RWPE2 (cell line): ENCODE measurements around the gene APOBEC4.

Source experiments
- ATAC-seq: fragments of 200-7000 bp; cut with Tn5 transposase; 3 replicates; pipeline ENCODE4 v1.9.1; 2021; ENCODE audit warnings: low read depth
- DNase-seq: peaks from one replicate; pipeline ENCODE4 v3.0.0-alpha.2; 2020; ENCODE audit warnings: low spot score
- H3K27ac ChIP-seq: fragments of 450-650 bp; 2 replicates; pipeline ENCODE4 v1.5.1; 2017; ENCODE audit warnings: mild to moderate bottlenecking; ENCODE audit not compliant: poor library complexity, severe bottlenecking
- H3K27me3 ChIP-seq: fragments of 250-450 bp; sonication (Bioruptor Pico); 2 replicates; pipeline ENCODE4 v1.5.1; 2021; ENCODE audit warnings: mild to moderate bottlenecking, moderate library complexity; ENCODE audit not compliant: insufficient read depth, poor library complexity, severe bottlenecking
- H3K36me3 ChIP-seq: fragments of 250-450 bp; sonication (Bioruptor Pico); 2 replicates; pipeline ENCODE4 v1.5.1; 2020; ENCODE audit warnings: low read depth, mild to moderate bottlenecking, moderate library complexity
- H3K4me1 ChIP-seq: fragments of 250-450 bp; sonication (Bioruptor Pico); 2 replicates; pipeline ENCODE4 v1.5.1; 2021; ENCODE audit warnings: mild to moderate bottlenecking, moderate library complexity; ENCODE audit not compliant: insufficient read depth, poor library complexity, severe bottlenecking
- H3K4me3 ChIP-seq: fragments of 250-450 bp; sonication (Bioruptor Pico); 2 replicates; pipeline ENCODE4 v1.5.1; 2021; ENCODE audit warnings: mild to moderate bottlenecking, moderate library complexity; ENCODE audit not compliant: severe bottlenecking
- H3K9me3 ChIP-seq: fragments of 250-450 bp; sonication (Bioruptor Pico); 2 replicates; pipeline ENCODE4 v1.5.1; 2021; ENCODE audit warnings: mild to moderate bottlenecking, moderate library complexity; ENCODE audit not compliant: severe bottlenecking
- CTCF ChIP-seq: fragments of 450-650 bp; IDR thresholded peaks from one replicate; pipeline ENCODE4 v1.5.1; 2017; ENCODE audit warnings: mild to moderate bottlenecking, moderate library complexity; ENCODE audit not compliant: poor library complexity, severe bottlenecking

Gene APOBEC4

GRCh38 chr1:183697814-183698590 lies 44.9 kb upstream of the APOBEC4 start:
- Histone ChIP-seq H3K4me1 (no peaks in the 10 kb centered on the region), H3K36me3 (no peaks in the 10 kb centered on the region), H3K27me3 (no peaks in the 10 kb centered on the region), H3K27ac (no peak overlapping the region), H3K4me3 (no peak overlapping the region), H3K9me3 (no peaks in the 10 kb centered on the region)
- no peak for TF ChIP-seq CTCF
- no peak for ATAC-seq
- no peak for DNase-seq

- H3K27me3 ChIP-seq = no peaks in the 10 kb centered on the region
- no peaks in the 10 kb centered on the region for H3K36me3 ChIP-seq
- H3K9me3 ChIP-seq = no peaks in the 10 kb centered on the region
- no peak overlapping the region for H3K4me3 ChIP-seq
- ATAC-seq = no peak
- TF ChIP-seq CTCF = no peak
- no peak for DNase-seq
- no peaks in the 10 kb centered on the region for H3K4me1 ChIP-seq
- no peak overlapping the region for H3K27ac ChIP-seq
These were observed 43.9 kb upstream of the APOBEC4 start for GRCh38 chr1:183696981-183697380.

GRCh38 chr1:183694755-183695154 lies 41.6 kb upstream of the APOBEC4 start:
- DNase-seq (no peak), ATAC-seq (no peak)
- Histone ChIP-seq H3K27me3 (no peaks in the 10 kb centered on the region), H3K4me1 (no peaks in the 10 kb centered on the region), H3K36me3 (no peaks in the 10 kb centered on the region), H3K9me3 (no peaks in the 10 kb centered on the region), H3K27ac (no peak overlapping the region), H3K4me3 (no peak overlapping the region)
- no peak for TF ChIP-seq CTCF

- H3K4me3 ChIP-seq = no peak overlapping the region
- no peak for TF ChIP-seq CTCF
- H3K27ac ChIP-seq = no peak overlapping the region
- H3K4me1 ChIP-seq = no peaks in the 10 kb centered on the region
- H3K36me3 ChIP-seq = no peaks in the 10 kb centered on the region
- H3K27me3 ChIP-seq = no peaks in the 10 kb centered on the region
- H3K9me3 ChIP-seq = no peaks in the 10 kb centered on the region
- ATAC-seq (no peak), DNase-seq (no peak)
These were observed 41.0 kb upstream of the APOBEC4 start for GRCh38 chr1:183694066-183694465.

- Histone ChIP-seq H3K9me3 (no peaks in the 10 kb centered on the region), H3K36me3 (no peaks in the 10 kb centered on the region), H3K4me3 (no peak overlapping the region), H3K27ac (no peak overlapping the region), H3K4me1 (no peaks in the 10 kb centered on the region), H3K27me3 (no peaks in the 10 kb centered on the region)
- ATAC-seq = no peak
- DNase-seq = no peak
- no peak for TF ChIP-seq CTCF
These were observed 40.4 kb upstream of the APOBEC4 start for GRCh38 chr1:183693521-183693920.
